K562 (cell line): ENCODE results near the gene DCP2. TPM values are rescaled to one million over a fixed set of nuclear protein-coding genes. Genes with fewer than 3 reads are reported as not detected.

Experiments used
- ARID1B ChIP-seq: fragments of 450-650 bp; IDR thresholded peaks from 2 replicates; pipeline ENCODE4 v1.6.1; 2016; ENCODE audit warnings: antibody characterized with exemption, mild to moderate bottlenecking, inconsistent platforms
- ATF3 ChIP-seq, 2 experiments: fragments of 450-650 bp in 1 of 2; sonication (generic) in 1 of 2; formaldehyde crosslinking in 1 of 2; IDR thresholded peaks in 1 of 2; conservative IDR thresholded peaks in 1 of 2; 2 replicates each; pipeline versions ENCODE4 v1.6.1 to v1.8.1; 2016 to 2023; ENCODE audit warnings: mild to moderate bottlenecking in 2 of 2, moderate library complexity in 2 of 2, inconsistent platforms in 1 of 2, missing genetic modification reagents in 1 of 2
- BHLHE40 ChIP-seq: IDR thresholded peaks from 2 replicates; pipeline ENCODE4 v1.6.1; 2011; ENCODE audit warnings: low read length, improper control_type of control experiment
- DPF2 ChIP-seq: fragments of 450-650 bp; IDR thresholded peaks from 2 replicates; pipeline ENCODE4 v1.6.1; 2016
- GABPA ChIP-seq: fragments of 200-800 bp; sonication (Bioruptor generic); conservative IDR thresholded peaks from 2 replicates; pipeline ENCODE4 v1.6.1; 2016; ENCODE audit warnings: low read depth, missing genetic modification characterization, missing compliant biosample characterization
- HDAC2 ChIP-seq: fragments of 450-650 bp; IDR thresholded peaks from 2 replicates; pipeline ENCODE4 v1.6.1; 2016; ENCODE audit warnings: mild to moderate bottlenecking
- HDAC3 ChIP-seq: fragments of 450-650 bp; IDR thresholded peaks from 2 replicates; pipeline ENCODE4 v1.6.1; 2018; ENCODE audit warnings: borderline replicate concordance, mild to moderate bottlenecking, moderate library complexity; ENCODE audit not compliant: partially characterized antibody
- JUND ChIP-seq, 2 experiments: IDR thresholded peaks; 2 replicates in 1 of 2; 3 replicates in 1 of 2; pipeline ENCODE4 v1.6.1; 2011; ENCODE audit warnings: borderline replicate concordance in 2 of 2, low read depth in 2 of 2, low read length in 2 of 2, improper control_type of control experiment in 1 of 2, missing biosample characterization in 1 of 2, missing genetic modification characterization in 1 of 2, missing genetic modification reagents in 1 of 2
- MAFK ChIP-seq: IDR thresholded peaks from 2 replicates; pipeline ENCODE4 v1.6.1; 2011; ENCODE audit warnings: low read length, improper control_type of control experiment
- NR4A1 ChIP-seq, 2 experiments: fragments of 250-450 bp in 1 of 2; fragments of 450-650 bp in 1 of 2; sonication (Bioruptor Pico) in 1 of 2; IDR thresholded peaks; 2 replicates each; pipeline versions ENCODE4 v1.4.0 to v1.6.1; 2016 to 2020; ENCODE audit warnings: mild to moderate bottlenecking in 2 of 2, missing compliant biosample characterization in 1 of 2, missing genetic modification characterization in 1 of 2, moderate library complexity in 1 of 2
- RAD21 ChIP-seq, 2 experiments: fragments of 250-450 bp in 1 of 2; fragments of 450-650 bp in 1 of 2; sonication (Bioruptor Pico) in 1 of 2; formaldehyde crosslinking in 1 of 2; IDR thresholded peaks in 1 of 2; conservative IDR thresholded peaks in 1 of 2; 2 replicates each; pipeline versions ENCODE4 v1.4.0 to v1.8.0; 2020 to 2022; ENCODE audit warnings: mild to moderate bottlenecking in 2 of 2, moderate library complexity in 1 of 2
- RB1 ChIP-seq: fragments of 450-650 bp; IDR thresholded peaks from 2 replicates; pipeline ENCODE4 v1.6.1; 2017; ENCODE audit warnings: low read depth, mild to moderate bottlenecking
- RBM14 ChIP-seq: fragments of 200-400 bp; formaldehyde crosslinking; IDR thresholded peaks from 2 replicates; pipeline ENCODE4 v1.6.1; 2018; ENCODE audit warnings: low read depth, mild to moderate bottlenecking, low read length, moderate library complexity, borderline replicate concordance; ENCODE audit not compliant: insufficient read depth
- SIRT6 ChIP-seq: IDR thresholded peaks from one replicate; pipeline ENCODE4 v1.6.1; 2012; ENCODE audit warnings: low read depth, mild to moderate bottlenecking, control low read depth, inconsistent platforms, low read length, moderate library complexity
- SMAD2 ChIP-seq: fragments of 150-350 bp; IDR thresholded peaks from 2 replicates; pipeline ENCODE4 v1.6.1; 2014; ENCODE audit warnings: low read depth, mild to moderate bottlenecking, low read length
- SMARCA4 ChIP-seq: fragments of 450-650 bp; IDR thresholded peaks from 2 replicates; pipeline ENCODE4 v1.6.1; 2016
- UBTF ChIP-seq, 2 experiments: IDR thresholded peaks; 2 replicates each; pipeline ENCODE4 v1.6.1; 2012; ENCODE audit warnings: improper control_type of control experiment in 2 of 2, low read depth in 2 of 2, low read length in 2 of 2, borderline replicate concordance in 1 of 2
- ZBTB2 ChIP-seq: fragments of 450-650 bp; IDR thresholded peaks from 2 replicates; pipeline ENCODE4 v1.6.1; 2016; ENCODE audit warnings: antibody characterized with exemption
- ZBTB43 ChIP-seq: sonication (generic); formaldehyde crosslinking; IDR thresholded peaks from 2 replicates; pipeline ENCODE4 v1.8.0; 2023; ENCODE audit warnings: mild to moderate bottlenecking, missing genetic modification reagents
- ZNF263 ChIP-seq: sonication (generic); formaldehyde crosslinking; IDR thresholded peaks from 2 replicates; pipeline ENCODE4 v1.8.0; 2022; ENCODE audit warnings: mild to moderate bottlenecking, missing genetic modification reagents, borderline replicate concordance
- ZNF316 ChIP-seq: fragments of 450-650 bp; IDR thresholded peaks from 2 replicates; pipeline ENCODE4 v1.6.1; 2016
- ZNF436 ChIP-seq: fragments of 250-450, 450-650 bp; sonication (Bioruptor Pico); formaldehyde crosslinking; IDR thresholded peaks from 2 replicates; pipeline ENCODE4 v1.7.0; 2020; ENCODE audit warnings: mild to moderate bottlenecking
- polyA plus RNA-seq, 8 experiments: library from polyadenylated mRNA; depleted of rRNA in 4 of 8; stranded (reverse) in 5 of 8; unstranded in 3 of 8; fragments of >200 nt; fragmentation: Nextera tagmentation in 2 of 8; fragmentation: Illumina TruSeq in 1 of 8; extraction: Ambion mirVana in 2 of 8; extraction: Trizol in 1 of 8; gene quantifications; 2 replicates each; pipeline versions ENCODE4 v1.2.1 to v1.2.3, GENCODE V29; 2011 to 2014; ENCODE audit warnings: inconsistent platforms in 1 of 8, missing spikeins in 1 of 8
- total RNA-seq, 7 experiments: library from RNA; depleted of rRNA in 6 of 7; stranded (reverse); fragments of >200 nt in 6 of 7; fragmentation: Illumina TruSeq in 2 of 7; extraction: Trizol in 2 of 7; gene quantifications; 2 replicates each; pipeline versions ENCODE4 v1.2.1 to v1.2.3, GENCODE V29; 2011 to 2021; ENCODE audit warnings: low replicate concordance in 1 of 7

Gene DCP2
- total and polyA plus RNA-seq, 9 of the 15 experiments (the other 6 are each of a cell fraction or from before 2014, with no cell fraction given) = 25.9 to 109 (median 46.7) TPM

GRCh38 chr5:113050721-113051382 lies 74.3 kb downstream of the DCP2 start (continued):
- no peak for TF ChIP-seq SMAD2
- peak; percentile 96 for TF ChIP-seq MAFK
- no peak for TF ChIP-seq UBTF (IDR thresholded peaks at IDR 0.05; ENCODE audit: borderline replicate concordance in 1 of 2, low read depth in 2 of 2, low read length in 2 of 2)
- peak; percentile 26; the same call in 1 of the 2 replicates for TF ChIP-seq ATF3 (IDR thresholded peaks at IDR 0.05)
- no peak for TF ChIP-seq ATF3 (CRISPR knock-in tag; conservative IDR thresholded peaks at IDR 0.05)
- no peak for TF ChIP-seq GABPA (tag)
- TF ChIP-seq BHLHE40 = no peak
- TF ChIP-seq ZBTB43 = no peak
- TF ChIP-seq ARID1B = peak; percentile 50
- peak; percentile 53 for TF ChIP-seq SMARCA4
- no peak for TF ChIP-seq RB1
- no peak for TF ChIP-seq JUND (IDR thresholded peaks at IDR 0.05; ENCODE audit: borderline replicate concordance, low read depth, low read length)
- TF ChIP-seq JUND (tag; IDR thresholded peaks at IDR 0.05; ENCODE audit: borderline replicate concordance, low read depth, low read length) = 0 out of 3 replicates have a peak, but pooled peaks have one; percentile 15
- TF ChIP-seq HDAC2 = peak; percentile 39; the same call in 1 of the 2 replicates
- TF ChIP-seq RAD21 (CRISPR knock-in tag; conservative IDR thresholded peaks at IDR 0.05 in 1 of 2, IDR thresholded peaks at IDR 0.05 in 1 of 2) = no peak
- peak; percentile 100 for TF ChIP-seq ZNF316
- TF ChIP-seq RBM14 = no peak
- peak; percentile 68 for TF ChIP-seq DPF2
- no peak for TF ChIP-seq HDAC3
- TF ChIP-seq ZNF263 = no peak
- TF ChIP-seq SIRT6 = no peak
- no peak for TF ChIP-seq ZBTB2
- TF ChIP-seq NR4A1 (CRISPR knock-in tag; IDR thresholded peaks at IDR 0.05) = no peak
- no peak for TF ChIP-seq NR4A1 (tag; IDR thresholded peaks at IDR 0.05)
- no peak for TF ChIP-seq ZNF436 (CRISPR knock-in tag)
